Loucy (cell line): ENCODE results near the gene KNDC1.

Experiments used
- H2AFZ ChIP-seq: fragments of 200-600 bp; sonication (generic); 2 replicates; pipeline ENCODE4 v1.6.0; 2016; ENCODE audit warnings: antibody characterized with exemption, mild to moderate bottlenecking, low read length, moderate library complexity
- H3F3A ChIP-seq: fragments of 200-600 bp; 2 replicates; pipeline ENCODE4 v1.6.0; 2016; ENCODE audit warnings: antibody characterized with exemption, low read depth, mild to moderate bottlenecking
- H3K27me3 ChIP-seq: fragments of 200-600 bp; sonication (generic); 2 replicates; pipeline ENCODE4 v1.6.1; 2014; ENCODE audit warnings: low read length, mild to moderate bottlenecking; ENCODE audit not compliant: insufficient read depth, poor library complexity, severe bottlenecking
- H3K36me3 ChIP-seq: fragments of 200-600 bp; sonication (generic); 2 replicates; pipeline ENCODE4 v1.6.1; 2016; ENCODE audit warnings: low read length; ENCODE audit not compliant: insufficient read depth
- H3K4me1 ChIP-seq: fragments of 200-600 bp; sonication (generic); 2 replicates; pipeline ENCODE4 v1.5.1; 2014; ENCODE audit warnings: low read length, mild to moderate bottlenecking; ENCODE audit not compliant: insufficient read depth, poor library complexity, severe bottlenecking
- H3K4me2 ChIP-seq: fragments of 200-600 bp; sonication (generic); 2 replicates; pipeline ENCODE4 v1.6.0; 2014; ENCODE audit warnings: antibody characterized with exemption, low read length, low read depth, mild to moderate bottlenecking; ENCODE audit not compliant: poor library complexity, severe bottlenecking
- H3K4me3 ChIP-seq: fragments of 200-600 bp; sonication (generic); 2 replicates; pipeline ENCODE4 v1.5.1; 2014; ENCODE audit warnings: low read length, mild to moderate bottlenecking, mixed read lengths; ENCODE audit not compliant: poor library complexity, severe bottlenecking
- H3K79me2 ChIP-seq: fragments of 200-600 bp; sonication (generic); 2 replicates; pipeline ENCODE4 v1.6.1; 2014; ENCODE audit warnings: low read length; ENCODE audit not compliant: insufficient read depth
- H3K9ac ChIP-seq: fragments of 200-600 bp; sonication (generic); 2 replicates; pipeline ENCODE4 v1.6.0; 2014; ENCODE audit warnings: mild to moderate bottlenecking, low read depth, low read length, moderate library complexity; ENCODE audit not compliant: poor library complexity, severe bottlenecking
- H3K9me2 ChIP-seq: fragments of 200-600 bp; sonication (generic); replicated peaks from 2 replicates; pipeline ENCODE4 v1.6.1; 2016; ENCODE audit warnings: low read depth, low read length, mixed read lengths
- H3K9me3 ChIP-seq: fragments of 200-600 bp; sonication (generic); 2 replicates; pipeline ENCODE4 v1.6.1; 2014; ENCODE audit warnings: mild to moderate bottlenecking, antibody characterized with exemption, low read length, low read depth; ENCODE audit not compliant: insufficient read depth
- H4K20me1 ChIP-seq: fragments of 200-600 bp; sonication (generic); 2 replicates; pipeline ENCODE4 v1.6.0; 2014; ENCODE audit warnings: antibody characterized with exemption, low read length, mild to moderate bottlenecking; ENCODE audit not compliant: insufficient read depth, poor library complexity, severe bottlenecking
- EZH2phosphoT487 ChIP-seq: fragments of 200-600 bp; IDR thresholded peaks from 2 replicates; pipeline ENCODE4 v1.6.1; 2018; ENCODE audit warnings: antibody characterized with exemption, mild to moderate bottlenecking, moderate library complexity, borderline replicate concordance
- TF ChIP-seq, protein P1 (sequence below): fragments of 200-600 bp; sonication (generic); conservative IDR thresholded peaks from 2 replicates; pipeline ENCODE4 v1.5.1; 2014; ENCODE audit warnings: mild to moderate bottlenecking, antibody characterized with exemption, low read length

KNDC1 gene

DNA sequence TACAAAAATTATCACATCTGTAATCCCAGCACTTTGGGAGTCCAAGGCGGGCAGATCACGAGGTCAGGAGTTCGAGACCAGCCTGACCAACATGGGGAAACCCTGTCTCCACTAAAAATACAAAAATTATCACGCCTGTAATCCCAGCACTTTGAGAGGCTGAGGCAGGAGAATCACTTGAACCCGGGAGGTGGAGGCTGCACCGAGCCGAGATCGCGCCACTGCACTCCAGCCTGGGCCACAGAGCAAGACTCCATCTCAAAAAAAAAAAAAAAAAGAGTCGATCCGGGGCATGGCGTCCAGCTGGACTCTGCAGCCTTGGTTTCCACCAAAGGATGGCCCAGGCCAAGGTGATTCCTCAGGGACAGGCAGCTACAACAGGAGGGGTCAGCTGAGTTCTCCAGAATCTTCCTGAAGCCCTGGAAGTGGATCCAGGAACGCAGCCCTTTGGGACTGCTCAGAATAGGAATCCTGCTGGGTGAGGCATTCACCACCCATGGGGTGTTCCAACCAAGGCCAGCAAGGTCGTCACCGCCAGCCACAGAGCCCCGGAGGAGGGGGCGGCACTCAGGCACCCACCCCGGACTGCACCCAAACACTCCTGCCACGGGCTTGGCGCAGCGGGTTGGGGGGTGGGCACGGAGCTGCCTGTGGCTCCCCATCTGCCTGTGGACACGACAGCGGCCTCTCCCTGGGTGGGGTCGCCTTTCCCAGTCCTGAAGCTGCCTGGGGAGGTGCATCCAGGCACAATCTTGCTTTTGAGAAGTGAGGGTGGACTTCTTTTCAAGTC, 58.0 kb downstream of the KNDC1 start:
- no peak for TF ChIP-seq EZH2phosphoT487
- TF ChIP-seq, protein P1, sequence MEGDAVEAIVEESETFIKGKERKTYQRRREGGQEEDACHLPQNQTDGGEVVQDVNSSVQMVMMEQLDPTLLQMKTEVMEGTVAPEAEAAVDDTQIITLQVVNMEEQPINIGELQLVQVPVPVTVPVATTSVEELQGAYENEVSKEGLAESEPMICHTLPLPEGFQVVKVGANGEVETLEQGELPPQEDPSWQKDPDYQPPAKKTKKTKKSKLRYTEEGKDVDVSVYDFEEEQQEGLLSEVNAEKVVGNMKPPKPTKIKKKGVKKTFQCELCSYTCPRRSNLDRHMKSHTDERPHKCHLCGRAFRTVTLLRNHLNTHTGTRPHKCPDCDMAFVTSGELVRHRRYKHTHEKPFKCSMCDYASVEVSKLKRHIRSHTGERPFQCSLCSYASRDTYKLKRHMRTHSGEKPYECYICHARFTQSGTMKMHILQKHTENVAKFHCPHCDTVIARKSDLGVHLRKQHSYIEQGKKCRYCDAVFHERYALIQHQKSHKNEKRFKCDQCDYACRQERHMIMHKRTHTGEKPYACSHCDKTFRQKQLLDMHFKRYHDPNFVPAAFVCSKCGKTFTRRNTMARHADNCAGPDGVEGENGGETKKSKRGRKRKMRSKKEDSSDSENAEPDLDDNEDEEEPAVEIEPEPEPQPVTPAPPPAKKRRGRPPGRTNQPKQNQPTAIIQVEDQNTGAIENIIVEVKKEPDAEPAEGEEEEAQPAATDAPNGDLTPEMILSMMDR = no peak
- Histone ChIP-seq H3K9ac (no peak overlapping the region), H3K36me3 (no peaks in the 10 kb centered on the region), H4K20me1 (no peaks in the 10 kb centered on the region), H3K4me1 (no peaks in the 10 kb centered on the region), H3K4me3 (no peak overlapping the region), H3K27me3 (no peaks in the 10 kb centered on the region), H3K79me2 (no peaks in the 10 kb centered on the region), H3F3A (no peaks in the 10 kb centered on the region), H3K9me3 (peaks cover 14% of the 10 kb centered on the region; the same call in 1 of the 2 replicates), H3K9me2 (no peaks in the 10 kb centered on the region), H2AFZ (no peak overlapping the region), H3K4me2 (no peak overlapping the region)

DNA sequence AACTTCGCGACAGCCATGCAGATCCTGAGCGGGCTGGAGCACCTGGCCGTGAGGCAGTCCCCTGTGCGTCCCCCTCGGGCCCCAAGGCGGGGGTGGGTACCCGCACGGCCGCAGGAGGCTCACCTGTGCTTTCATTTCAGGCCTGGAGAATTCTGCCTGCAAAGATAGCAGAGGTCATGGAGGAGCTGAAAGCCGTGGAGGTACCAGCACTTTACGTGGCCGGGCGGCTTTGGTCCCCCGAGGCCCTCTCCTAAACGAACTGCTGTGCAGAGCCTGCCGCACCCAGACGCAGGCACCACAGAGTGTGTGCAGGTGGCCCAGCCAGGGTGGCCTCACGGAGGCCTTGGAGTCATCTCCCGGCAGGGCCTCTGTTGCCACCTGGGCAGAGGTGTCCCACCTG, 58.9 kb downstream of the KNDC1 start:
- H3K9me2 ChIP-seq = no peaks in the 10 kb centered on the region
- H3K4me1 ChIP-seq = no peaks in the 10 kb centered on the region
- no peak overlapping the region for H3K9ac ChIP-seq
- no peak overlapping the region for H3K4me3 ChIP-seq
- no peak overlapping the region for H3K4me2 ChIP-seq
- no peak overlapping the region for H2AFZ ChIP-seq
- no peaks in the 10 kb centered on the region for H3K79me2 ChIP-seq
- H3K9me3 ChIP-seq = peaks cover 10% of the 10 kb centered on the region; the same call in 1 of the 2 replicates
- H3K27me3 ChIP-seq = no peaks in the 10 kb centered on the region
- TF ChIP-seq EZH2phosphoT487 = no peak
- TF ChIP-seq, protein P1 = no peak
- H3F3A ChIP-seq = no peaks in the 10 kb centered on the region
- no peaks in the 10 kb centered on the region for H4K20me1 ChIP-seq
- no peaks in the 10 kb centered on the region for H3K36me3 ChIP-seq

DNA sequence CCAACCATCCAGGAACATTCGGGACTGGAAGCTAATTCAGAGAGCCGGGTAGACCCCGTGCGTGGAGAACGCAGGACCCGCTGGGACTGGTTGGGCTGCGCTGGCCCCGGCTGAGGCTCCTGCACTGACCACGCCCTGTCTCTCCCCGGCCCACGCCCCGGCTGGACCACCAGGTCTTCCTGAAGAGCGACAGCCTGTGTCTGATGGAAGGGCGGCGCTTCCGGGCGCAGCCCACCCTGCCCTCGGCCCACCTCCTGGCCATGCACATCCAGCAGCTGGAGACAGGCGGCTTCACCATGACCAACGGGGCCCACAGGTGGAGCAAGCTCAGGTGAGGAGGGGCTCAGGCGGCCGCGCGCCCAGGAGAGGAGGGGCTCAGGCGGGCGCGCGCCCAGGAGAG, 59.8 kb downstream of the KNDC1 start:
- no peak overlapping the region for H2AFZ ChIP-seq
- no peaks in the 10 kb centered on the region for H3F3A ChIP-seq
- H3K4me2 ChIP-seq = no peak overlapping the region

More for the DNA sequence above, 59.8 kb downstream of the KNDC1 start:
- H3K4me3 ChIP-seq = no peak overlapping the region
- no peaks in the 10 kb centered on the region for H3K4me1 ChIP-seq
- H3K27me3 ChIP-seq = no peaks in the 10 kb centered on the region
- H3K9me2 ChIP-seq = no peaks in the 10 kb centered on the region
- no peaks in the 10 kb centered on the region for H3K36me3 ChIP-seq
- peaks cover 10% of the 10 kb centered on the region; the same call in 1 of the 2 replicates for H3K9me3 ChIP-seq
- no peaks in the 10 kb centered on the region for H3K79me2 ChIP-seq
- H3K9ac ChIP-seq = no peak overlapping the region
- no peak for TF ChIP-seq EZH2phosphoT487
- TF ChIP-seq, protein P1 = no peak
- H4K20me1 ChIP-seq = no peaks in the 10 kb centered on the region
